Upper lobe of right lung (tissue), 1 donor: Measurements from ENCODE around the gene PLEKHG4. TPM values are rescaled to one million over a fixed set of nuclear protein-coding genes. Genes with fewer than 3 reads are reported as not detected.

Source experiments
- ATAC-seq: fragments of 200-7000 bp; cut with Tn5 transposase; one replicate; pipeline ENCODE4 v1.9.1; 2020; ENCODE audit warnings: mild to moderate bottlenecking, moderate library complexity
- DNase-seq: peaks from one replicate; pipeline ENCODE4 v3.0.0-alpha.2; 2020
- H3K27ac ChIP-seq: fragments of 200-600 bp; one replicate; pipeline ENCODE4 v1.8.0; 2022
- H3K27me3 ChIP-seq: fragments of 200-600 bp; one replicate; pipeline ENCODE4 v1.8.0; 2022; ENCODE audit warnings: mild to moderate bottlenecking
- H3K36me3 ChIP-seq: fragments of 200-600 bp; one replicate; pipeline ENCODE4 v1.8.0; 2022
- H3K4me1 ChIP-seq: fragments of 200-600 bp; one replicate; pipeline ENCODE4 v1.8.0; 2022
- H3K4me3 ChIP-seq: fragments of 200-600 bp; one replicate; pipeline ENCODE4 v1.8.0; 2022; ENCODE audit warnings: mild to moderate bottlenecking
- H3K9me3 ChIP-seq: fragments of 200-600 bp; one replicate; pipeline ENCODE4 v1.8.0; 2022
- intact Hi-C: fragments of 100-400 bp; cut with DNase I; formaldehyde crosslinking; loops from one replicate; pipeline ENCODE4 v1.11.0; 2022
- total RNA-seq: library from RNA; stranded (reverse); fragmentation: NEBNext Ultra II Directional; extraction: Animal tissue kit (Norgen Biotek cat#: 25700); gene quantifications from one replicate; pipeline ENCODE4 v1.2.1, GENCODE V29; 2021
- TF ChIP-seq, protein P1 (sequence below): fragments of 200-600 bp; IDR thresholded peaks from one replicate; pipeline ENCODE4 v1.8.0; 2022; ENCODE audit warnings: antibody characterized with exemption
- donor health status: DM: no; HTN: yes; CAD: no; lungs with severe emphysema.

Gene PLEKHG4
- total RNA-seq, 1 donor from 2014 or later = 16.2 TPM

GRCh38 chr16:67234180-67234597, 45.1 kb upstream of the PLEKHG4 start:
- no peak overlapping the region for H3K27ac ChIP-seq
- no peaks in the 10 kb centered on the region for H3K27me3 ChIP-seq
- H3K9me3 ChIP-seq = no peaks in the 10 kb centered on the region
- H3K4me3 ChIP-seq = no peak overlapping the region
- H3K4me1 ChIP-seq = no peaks in the 10 kb centered on the region
- ATAC-seq (no peak), DNase-seq (no peak)
- intact Hi-C loops = no loop called here
- peaks cover 99% of the 10 kb centered on the region for H3K36me3 ChIP-seq
- TF ChIP-seq, protein P1, sequence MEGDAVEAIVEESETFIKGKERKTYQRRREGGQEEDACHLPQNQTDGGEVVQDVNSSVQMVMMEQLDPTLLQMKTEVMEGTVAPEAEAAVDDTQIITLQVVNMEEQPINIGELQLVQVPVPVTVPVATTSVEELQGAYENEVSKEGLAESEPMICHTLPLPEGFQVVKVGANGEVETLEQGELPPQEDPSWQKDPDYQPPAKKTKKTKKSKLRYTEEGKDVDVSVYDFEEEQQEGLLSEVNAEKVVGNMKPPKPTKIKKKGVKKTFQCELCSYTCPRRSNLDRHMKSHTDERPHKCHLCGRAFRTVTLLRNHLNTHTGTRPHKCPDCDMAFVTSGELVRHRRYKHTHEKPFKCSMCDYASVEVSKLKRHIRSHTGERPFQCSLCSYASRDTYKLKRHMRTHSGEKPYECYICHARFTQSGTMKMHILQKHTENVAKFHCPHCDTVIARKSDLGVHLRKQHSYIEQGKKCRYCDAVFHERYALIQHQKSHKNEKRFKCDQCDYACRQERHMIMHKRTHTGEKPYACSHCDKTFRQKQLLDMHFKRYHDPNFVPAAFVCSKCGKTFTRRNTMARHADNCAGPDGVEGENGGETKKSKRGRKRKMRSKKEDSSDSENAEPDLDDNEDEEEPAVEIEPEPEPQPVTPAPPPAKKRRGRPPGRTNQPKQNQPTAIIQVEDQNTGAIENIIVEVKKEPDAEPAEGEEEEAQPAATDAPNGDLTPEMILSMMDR = no peak

DNA sequence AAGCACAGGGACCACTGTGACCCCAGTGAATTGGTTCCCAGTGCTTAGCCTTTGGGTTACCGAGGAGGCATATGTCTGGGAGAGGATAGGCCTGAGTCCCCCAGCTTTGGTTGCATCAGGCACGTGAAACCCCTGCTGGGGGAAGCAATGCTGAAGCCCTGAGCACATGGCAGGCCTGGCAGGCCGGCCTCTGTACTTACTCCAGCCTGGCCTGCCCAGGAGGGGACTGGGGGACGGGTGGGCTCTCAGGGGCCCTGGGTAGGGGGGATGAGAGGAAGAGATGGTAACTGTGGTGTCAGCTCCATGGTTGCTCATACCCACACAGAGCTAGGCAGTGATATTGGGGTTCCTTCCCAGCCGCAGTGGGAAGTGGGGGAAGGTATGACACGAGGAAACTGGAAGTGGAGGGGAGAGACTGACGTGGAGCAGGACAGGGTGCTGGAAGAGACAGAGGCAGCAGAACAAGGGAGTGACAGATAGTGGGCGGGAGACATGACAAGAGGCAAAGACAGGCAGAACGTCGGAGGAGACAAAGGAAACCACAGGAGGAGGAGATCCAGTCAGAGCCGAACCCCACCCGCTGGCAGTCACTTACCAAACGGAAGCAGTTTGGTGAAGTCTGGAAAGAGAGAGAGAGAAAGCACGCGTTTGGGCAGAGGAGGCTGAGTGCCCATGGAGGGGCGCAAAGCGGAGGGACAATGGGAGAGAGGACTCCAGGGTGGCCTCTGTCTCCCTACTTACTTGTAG, 43.3 kb upstream of the PLEKHG4 start:
- DNase-seq (no peak), ATAC-seq (no peak)
- H3K27me3 ChIP-seq = no peaks in the 10 kb centered on the region
- intact Hi-C loops = no loop called here
- no peak overlapping the region for H3K4me3 ChIP-seq
- H3K27ac ChIP-seq = no peak overlapping the region
- H3K9me3 ChIP-seq = no peaks in the 10 kb centered on the region
- H3K36me3 ChIP-seq = peaks cover 90% of the 10 kb centered on the region
- peaks cover 17% of the 10 kb centered on the region for H3K4me1 ChIP-seq
- TF ChIP-seq, protein P1 = no peak

DNA sequence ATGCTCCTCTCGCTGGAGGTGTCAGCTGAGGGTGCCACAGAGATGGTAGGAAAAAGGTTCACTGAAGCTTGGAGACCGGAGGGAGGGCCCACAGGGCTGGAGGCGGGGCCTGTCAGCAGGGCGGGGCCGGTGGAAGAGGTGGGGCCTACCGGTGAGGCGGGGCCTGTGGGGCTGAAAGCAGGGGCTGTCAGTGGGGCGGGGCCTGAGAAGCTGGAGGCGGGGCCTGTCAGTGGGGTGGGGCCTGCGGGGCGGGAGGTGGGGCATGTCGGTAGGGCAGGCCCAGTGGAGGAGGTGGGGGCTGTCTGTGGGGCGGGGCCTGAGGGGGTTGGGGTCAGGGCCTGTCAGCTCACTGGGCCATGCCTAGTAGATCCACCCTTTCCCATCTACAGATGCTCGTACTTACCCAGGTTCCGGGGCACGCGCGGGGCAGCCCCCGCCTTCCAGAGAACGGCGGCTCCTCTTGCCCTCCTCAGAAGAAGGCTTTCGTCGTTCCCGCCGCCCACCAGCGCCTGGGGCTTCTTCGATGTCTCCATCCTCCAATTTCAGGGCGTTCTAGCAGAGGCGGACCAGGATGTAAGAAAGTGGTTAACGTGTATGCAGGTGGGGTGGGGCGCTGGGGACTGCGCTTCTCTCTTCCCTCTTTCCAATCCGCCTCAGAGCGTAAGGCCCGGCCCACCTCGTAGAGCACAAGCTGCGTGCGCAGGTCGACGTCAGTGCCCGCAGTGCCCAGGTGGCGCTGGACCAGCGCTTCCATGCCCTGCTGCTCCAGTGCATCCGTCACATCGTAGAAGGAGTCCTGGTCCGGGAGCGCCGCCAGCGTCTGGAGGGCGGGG, 42.6 kb upstream of the PLEKHG4 start:
- Histone ChIP-seq H3K4me3 (no peak overlapping the region), H3K27me3 (no peaks in the 10 kb centered on the region), H3K36me3 (peaks cover 82% of the 10 kb centered on the region), H3K9me3 (no peaks in the 10 kb centered on the region), H3K27ac (no peak overlapping the region), H3K4me1 (peaks cover 25% of the 10 kb centered on the region)
- DNase-seq = peak; percentile 78
- TF ChIP-seq, protein P1 = no peak
- ATAC-seq = peak; percentile 44
- intact Hi-C loops = no loop called here

GRCh38 chr16:67237396-67238277, 41.7 kb upstream of the PLEKHG4 start:
- TF ChIP-seq, protein P1 = no peak
- peaks cover 73% of the 10 kb centered on the region for H3K36me3 ChIP-seq
- H3K27ac ChIP-seq = no peak overlapping the region
- no peaks in the 10 kb centered on the region for H3K9me3 ChIP-seq
- H3K4me3 ChIP-seq = no peak overlapping the region
- no peaks in the 10 kb centered on the region for H3K27me3 ChIP-seq
- intact Hi-C loops = no loop called here
- peaks cover 33% of the 10 kb centered on the region for H3K4me1 ChIP-seq
- DNase-seq (peak; percentile 57), ATAC-seq (no peak)

- intact Hi-C loops = no loop called here
- Histone ChIP-seq H3K27me3 (no peaks in the 10 kb centered on the region), H3K9me3 (no peaks in the 10 kb centered on the region), H3K36me3 (peaks cover 69% of the 10 kb centered on the region), H3K27ac (no peak overlapping the region), H3K4me1 (peaks cover 39% of the 10 kb centered on the region), H3K4me3 (no peak overlapping the region)
- TF ChIP-seq, protein P1 = no peak
- DNase-seq (no peak), ATAC-seq (no peak)
These were observed 41.1 kb upstream of the PLEKHG4 start for GRCh38 chr16:67238278-67238575.
